K562 (cell line): ENCODE data around the gene PHOX2A.

Experiments used
- CREB1 ChIP-seq, 2 experiments: sonication (generic) in 1 of 2; formaldehyde crosslinking in 1 of 2; IDR thresholded peaks; 2 replicates each; pipeline versions ENCODE4 v1.6.1 to v1.8.0; 2012 to 2022; ENCODE audit warnings: inconsistent platforms in 1 of 2, mild to moderate bottlenecking in 1 of 2, missing genetic modification reagents in 1 of 2, moderate library complexity in 1 of 2
- MAFG ChIP-seq: fragments of 450-650 bp; conservative IDR thresholded peaks from 2 replicates; pipeline ENCODE4 v1.6.1; 2016; ENCODE audit warnings: missing genetic modification characterization, missing compliant biosample characterization
- POLR2A ChIP-seq: fragments of 450-650 bp; conservative IDR thresholded peaks from 2 replicates; pipeline ENCODE4 v1.6.1; 2016
- RAD51 ChIP-seq: fragments of 450-650 bp; IDR thresholded peaks from 2 replicates; pipeline ENCODE4 v1.7.1; 2016; ENCODE audit warnings: low read depth, mild to moderate bottlenecking, borderline replicate concordance

GRCh38 chr11:72229336-72229924 lies 14.5 kb downstream of the PHOX2A start:
- TF ChIP-seq MAFG (tag), result no peak
- no peak for TF ChIP-seq RAD51
- TF ChIP-seq CREB1 (IDR thresholded peaks at IDR 0.05), result no peak
- no peak for TF ChIP-seq CREB1 (CRISPR knock-in tag; IDR thresholded peaks at IDR 0.05)
- TF ChIP-seq POLR2A, result no peak
